Natural killer cell (primary cell): Measurements from ENCODE around the gene CTNNA3. TPM values are rescaled to one million over a fixed set of nuclear protein-coding genes. Genes with fewer than 3 reads are reported as not detected.

Experiments used
- ATAC-seq, 3 donors: fragments of 150-1000 bp in 2 of 3; fragments of 200-7000 bp in 1 of 3; cut with Tn5 transposase; 1 replicate in 1 of 3; 2 replicates in 2 of 3; pipeline ENCODE4 v1.10.0; 2021; ENCODE audit warnings: mild to moderate bottlenecking in 2 of 3, moderate library complexity in 2 of 3
- DNase-seq, 2 donors: peaks; one replicate each; pipeline versions ENCODE4 v3.0.0 to v3.0.0-alpha.2; 2013 to 2021; ENCODE audit warnings: mixed read lengths in 1 of 2
- H3K27ac ChIP-seq: one replicate; pipeline ENCODE4 v1.5.1; 2013; ENCODE audit warnings: mild to moderate bottlenecking, low read length
- H3K27me3 ChIP-seq: one replicate; pipeline ENCODE4 v1.6.1; 2013; ENCODE audit warnings: low read length; ENCODE audit not compliant: control insufficient read depth, insufficient read depth
- H3K36me3 ChIP-seq: one replicate; pipeline ENCODE4 v1.6.1; 2013; ENCODE audit warnings: low read length; ENCODE audit not compliant: control insufficient read depth, insufficient read depth
- H3K4me1 ChIP-seq: one replicate; pipeline ENCODE4 v1.6.1; 2013; ENCODE audit warnings: low read length; ENCODE audit not compliant: control insufficient read depth, insufficient read depth
- H3K4me3 ChIP-seq: one replicate; pipeline ENCODE4 v1.5.1; 2013; ENCODE audit warnings: low read length
- H3K9me3 ChIP-seq: one replicate; pipeline ENCODE4 v1.6.1; 2013; ENCODE audit warnings: low read length; ENCODE audit not compliant: control insufficient read depth, insufficient read depth
- H3K27ac Mint-ChIP-seq, 2 donors: one replicate each; pipeline ENCODE4 v1.8.0; 2022; ENCODE audit warnings: mild to moderate bottlenecking in 2 of 2, mixed read lengths in 2 of 2, moderate library complexity in 1 of 2
- H3K27me3 Mint-ChIP-seq, 2 donors: one replicate each; pipeline ENCODE4 v1.8.0; 2022; ENCODE audit warnings: low read depth in 2 of 2, mixed read lengths in 2 of 2
- H3K36me3 Mint-ChIP-seq: one replicate; pipeline ENCODE4 v1.8.0; 2022; ENCODE audit warnings: mixed read lengths
- H3K4me1 Mint-ChIP-seq, 2 donors: one replicate each; pipeline ENCODE4 v1.8.0; 2022; ENCODE audit warnings: mixed read lengths in 2 of 2
- H3K4me3 Mint-ChIP-seq: one replicate; pipeline ENCODE4 v1.8.0; 2022; ENCODE audit warnings: mild to moderate bottlenecking, moderate library complexity, mixed read lengths
- H3K9me3 Mint-ChIP-seq, 2 donors: one replicate each; pipeline ENCODE4 v1.8.0; 2022; ENCODE audit warnings: mixed read lengths in 2 of 2
- CTCF ChIP-seq: fragments of 200-600 bp; IDR thresholded peaks from one replicate; pipeline ENCODE4 v1.8.0; 2022; ENCODE audit warnings: antibody characterized with exemption
- WGBS: methylation state at CpG from one replicate; pipeline ENCODE4 v1.1.7; 2013; ENCODE audit warnings: missing lambda C conversion rate; ENCODE audit not compliant: insufficient coverage; 5-methylcytosine and 5-hydroxymethylcytosine counted together
- intact Hi-C: fragments of 100-400 bp; cut with micrococcal nuclease; formaldehyde crosslinking; loops from one replicate; pipeline ENCODE4 v1.14.2; 2022
- total RNA-seq, 4 donors: library from RNA; stranded (reverse); fragments of 120-200 nt in 1 of 4; gene quantifications; one replicate each; pipeline versions ENCODE4 v1.2.3 to v1.2.4, GENCODE V29; 2013 to 2022

Gene CTNNA3
- total RNA-seq, 3 donors from 2014 or later (not counting 1 experiment from before 2014, with no cell fraction given), result not detected

GRCh38 chr10:66228887-66229286, 1467.1 kb downstream of the CTNNA3 start:
- no peak overlapping the region for H3K27ac Mint-ChIP-seq
- Histone ChIP-seq H3K27ac (no peak overlapping the region), H3K27me3 (no peaks in the 10 kb centered on the region), H3K36me3 (no peaks in the 10 kb centered on the region), H3K4me3 (no peak overlapping the region), H3K4me1 (no peaks in the 10 kb centered on the region), H3K9me3 (peaks cover 8% of the 10 kb centered on the region)
- no peak for TF ChIP-seq CTCF
- DNase-seq (no peak), ATAC-seq (no peak)
- peaks cover 19 to 27% of the 10 kb centered on the region in 2 donors for H3K9me3 Mint-ChIP-seq
- H3K27me3 Mint-ChIP-seq, result no peaks in the 10 kb centered on the region
- H3K4me1 Mint-ChIP-seq, result no peaks in the 10 kb centered on the region
- intact Hi-C loops, result no loop called here
- H3K4me3 Mint-ChIP-seq, result no peak overlapping the region
- peaks cover 21% of the 10 kb centered on the region for H3K36me3 Mint-ChIP-seq

- peaks cover 8% of the 10 kb centered on the region for H3K36me3 Mint-ChIP-seq
- ATAC-seq (no peak), DNase-seq (no peak)
- Histone ChIP-seq H3K4me3 (no peak overlapping the region), H3K27me3 (no peaks in the 10 kb centered on the region), H3K9me3 (no peaks in the 10 kb centered on the region), H3K27ac (no peak overlapping the region), H3K36me3 (no peaks in the 10 kb centered on the region), H3K4me1 (no peaks in the 10 kb centered on the region)
- WGBS, result 77% methylated on average over 1 of the region's 1 CpG
- H3K9me3 Mint-ChIP-seq, result peaks cover 11 to 21% of the 10 kb centered on the region in 2 donors
- H3K27ac Mint-ChIP-seq, result no peak overlapping the region
- intact Hi-C loops, result no loop called here
- TF ChIP-seq CTCF, result no peak
- no peaks in the 10 kb centered on the region for H3K27me3 Mint-ChIP-seq
- H3K4me1 Mint-ChIP-seq, result no peaks in the 10 kb centered on the region
- no peak overlapping the region for H3K4me3 Mint-ChIP-seq
Measured at GRCh38 chr10:66223656-66224055, 1472.3 kb downstream of the CTNNA3 start.

- no peaks in the 10 kb centered on the region for H3K27me3 Mint-ChIP-seq
- H3K4me3 Mint-ChIP-seq, result no peak overlapping the region
- H3K9me3 Mint-ChIP-seq, result peaks cover 10 to 18% of the 10 kb centered on the region in 2 donors
- H3K4me1 Mint-ChIP-seq, result no peaks in the 10 kb centered on the region
- no peaks in the 10 kb centered on the region for H3K27me3 ChIP-seq
- H3K4me1 ChIP-seq, result no peaks in the 10 kb centered on the region
- H3K27ac ChIP-seq, result no peak overlapping the region
- no peaks in the 10 kb centered on the region for H3K9me3 ChIP-seq
- no peak for TF ChIP-seq CTCF
- 89% methylated on average over 1 of the region's 3 CpGs for WGBS
- H3K36me3 Mint-ChIP-seq, result peaks cover 11% of the 10 kb centered on the region
- DNase-seq (no peak), ATAC-seq (no peak)
- intact Hi-C loops, result no loop called here
- no peaks in the 10 kb centered on the region for H3K36me3 ChIP-seq
- H3K4me3 ChIP-seq, result no peak overlapping the region
- no peak overlapping the region for H3K27ac Mint-ChIP-seq
Measured at GRCh38 chr10:66222462-66223046, 1473.4 kb downstream of the CTNNA3 start.

GRCh38 chr10:66218981-66219587, 1476.9 kb downstream of the CTNNA3 start:
- intact Hi-C loops, result no loop called here
- H3K4me3 Mint-ChIP-seq, result no peak overlapping the region
- Histone ChIP-seq H3K4me1 (no peaks in the 10 kb centered on the region), H3K4me3 (no peak overlapping the region), H3K27me3 (no peaks in the 10 kb centered on the region), H3K9me3 (no peaks in the 10 kb centered on the region), H3K27ac (no peak overlapping the region), H3K36me3 (no peaks in the 10 kb centered on the region)
- no peak for ATAC-seq
- WGBS, result 76% methylated on average over 3 of the region's 5 CpGs
- DNase-seq, result no peak
- H3K36me3 Mint-ChIP-seq, result peaks cover 7% of the 10 kb centered on the region
- peaks cover 7 to 24% of the 10 kb centered on the region in 2 donors for H3K9me3 Mint-ChIP-seq
- H3K27ac Mint-ChIP-seq, result no peak overlapping the region
- H3K27me3 Mint-ChIP-seq, result no peaks in the 10 kb centered on the region
- TF ChIP-seq CTCF, result no peak
- no peaks in the 10 kb centered on the region for H3K4me1 Mint-ChIP-seq
